Measurements from ENCODE around the gene INTS12. TPM values are rescaled to one million over a fixed set of nuclear protein-coding genes. Genes with fewer than 3 reads are reported as not detected.
"Not testable (repeated sequence)": the region's sequence is repeated elsewhere in the genome, so short reads cannot be mapped to it uniquely, and the experiment has no call there.

The INTS12 gene
- total RNA-seq, 1 experiment from 2014 or later, result 23.2 TPM

- DNase-seq (ENCODE audit: low read depth, low spot score), result no peak
- in situ Hi-C loops (cut with HindIII; ENCODE audit: low pct_unique_long_range_greater_than_20kb, low sequenced_read_pairs), result no loop called here
These were observed 9.9 kb downstream of the INTS12 start for GRCh38 chr4:105698607-105699006.

GRCh38 chr4:105695832-105696231 lies 12.7 kb downstream of the INTS12 start:
- DNase-seq (ENCODE audit: low read depth, low spot score); in situ Hi-C loops (cut with HindIII; ENCODE audit: low pct_unique_long_range_greater_than_20kb, low sequenced_read_pairs): not testable (repeated sequence)

GRCh38 chr4:105694812-105695211 lies 13.7 kb downstream of the INTS12 start:
- in situ Hi-C loops (cut with HindIII; ENCODE audit: low pct_unique_long_range_greater_than_20kb, low sequenced_read_pairs); DNase-seq (ENCODE audit: low read depth, low spot score): not testable (repeated sequence)

GRCh38 chr4:105686571-105686970 lies 21.9 kb downstream of the INTS12 start:
- peak; percentile 1 for DNase-seq (ENCODE audit: low read depth, low spot score)
- in situ Hi-C loops (cut with HindIII; ENCODE audit: low pct_unique_long_range_greater_than_20kb, low sequenced_read_pairs), result no loop called here

GRCh38 chr4:105683038-105683437 lies 25.5 kb downstream of the INTS12 start:
- no peak for DNase-seq (ENCODE audit: low read depth, low spot score)
- in situ Hi-C loops (cut with HindIII; ENCODE audit: low pct_unique_long_range_greater_than_20kb, low sequenced_read_pairs), result no loop called here

- in situ Hi-C loops (cut with HindIII; ENCODE audit: low pct_unique_long_range_greater_than_20kb, low sequenced_read_pairs), result no loop called here
- no peak for DNase-seq (ENCODE audit: low read depth, low spot score)
These were observed 29.3 kb downstream of the INTS12 start for GRCh38 chr4:105679186-105679585.

- no peak for DNase-seq (ENCODE audit: low read depth, low spot score)
These were observed 30.8 kb downstream of the INTS12 start for GRCh38 chr4:105677709-105678108.

GRCh38 chr4:105674011-105674410 lies 34.5 kb downstream of the INTS12 start:
- in situ Hi-C loops (cut with HindIII; ENCODE audit: low pct_unique_long_range_greater_than_20kb, low sequenced_read_pairs), result no loop called here
- DNase-seq (ENCODE audit: low read depth, low spot score), result no peak

More at GRCh38 chr4:105677709-105678108, 30.8 kb downstream of the INTS12 start:
- in situ Hi-C loops (cut with HindIII; ENCODE audit: low pct_unique_long_range_greater_than_20kb, low sequenced_read_pairs), result no loop called here

- no peak for DNase-seq (ENCODE audit: low read depth, low spot score)
- in situ Hi-C loops (cut with HindIII; ENCODE audit: low pct_unique_long_range_greater_than_20kb, low sequenced_read_pairs), result no loop called here
These were observed 37.2 kb downstream of the INTS12 start for GRCh38 chr4:105671301-105671700.

- in situ Hi-C loops (cut with HindIII; ENCODE audit: low pct_unique_long_range_greater_than_20kb, low sequenced_read_pairs), result no loop called here
- DNase-seq (ENCODE audit: low read depth, low spot score), result no peak
These were observed 37.8 kb downstream of the INTS12 start for GRCh38 chr4:105670684-105671083.

GRCh38 chr4:105666693-105667092 lies 41.8 kb downstream of the INTS12 start:
- in situ Hi-C loops (cut with HindIII; ENCODE audit: low pct_unique_long_range_greater_than_20kb, low sequenced_read_pairs), result no loop called here
- DNase-seq (ENCODE audit: low read depth, low spot score), result peak; percentile 62

GRCh38 chr4:105662935-105663675 lies 45.4 kb downstream of the INTS12 start:
- DNase-seq (ENCODE audit: low read depth, low spot score), result no peak
- in situ Hi-C loops (cut with HindIII; ENCODE audit: low pct_unique_long_range_greater_than_20kb, low sequenced_read_pairs), result no loop called here

- in situ Hi-C loops (cut with HindIII; ENCODE audit: low pct_unique_long_range_greater_than_20kb, low sequenced_read_pairs), result no loop called here
- DNase-seq (ENCODE audit: low read depth, low spot score), result no peak
These were observed 47.5 kb downstream of the INTS12 start for GRCh38 chr4:105661028-105661427.

- in situ Hi-C loops (cut with HindIII; ENCODE audit: low pct_unique_long_range_greater_than_20kb, low sequenced_read_pairs), result no loop called here
- no peak for DNase-seq (ENCODE audit: low read depth, low spot score)
These were observed 49.3 kb downstream of the INTS12 start for GRCh38 chr4:105659190-105659589.

GRCh38 chr4:105657117-105657765 lies 51.2 kb downstream of the INTS12 start:
- in situ Hi-C loops (cut with HindIII; ENCODE audit: low pct_unique_long_range_greater_than_20kb, low sequenced_read_pairs), result no loop called here
- DNase-seq (ENCODE audit: low read depth, low spot score), result no peak

- DNase-seq (ENCODE audit: low read depth, low spot score), result no peak
- in situ Hi-C loops (cut with HindIII; ENCODE audit: low pct_unique_long_range_greater_than_20kb, low sequenced_read_pairs), result no loop called here
These were observed 56.1 kb downstream of the INTS12 start for GRCh38 chr4:105652286-105652888.

GRCh38 chr4:105651884-105652283 lies 56.6 kb downstream of the INTS12 start:
- no peak for DNase-seq (ENCODE audit: low read depth, low spot score)
- in situ Hi-C loops (cut with HindIII; ENCODE audit: low pct_unique_long_range_greater_than_20kb, low sequenced_read_pairs), result no loop called here

GRCh38 chr4:105650190-105650589 lies 58.3 kb downstream of the INTS12 start:
- in situ Hi-C loops (cut with HindIII; ENCODE audit: low pct_unique_long_range_greater_than_20kb, low sequenced_read_pairs), result no loop called here

GRCh38 chr4:105645440-105645839 lies 63.0 kb downstream of the INTS12 start:
- DNase-seq (ENCODE audit: low read depth, low spot score), result no peak
- in situ Hi-C loops (cut with HindIII; ENCODE audit: low pct_unique_long_range_greater_than_20kb, low sequenced_read_pairs), result no loop called here

More at GRCh38 chr4:105650190-105650589, 58.3 kb downstream of the INTS12 start:
- no peak for DNase-seq (ENCODE audit: low read depth, low spot score)

Data from SK-MEL-5 (cell line).